Right ventricle myocardium superior (tissue), 1 donor: ENCODE measurements around the gene S100A6. TPM values are rescaled to one million over a fixed set of nuclear protein-coding genes. Genes with fewer than 3 reads are reported as not detected.
"Not testable (repeated sequence)": the region's sequence is repeated elsewhere in the genome, so short reads cannot be mapped to it uniquely, and the experiment has no call there.

ENCODE experiments used
- ATAC-seq: fragments of 200-7000 bp; cut with Tn5 transposase; one replicate; pipeline ENCODE4 v1.9.1; 2020; ENCODE audit warnings: mild to moderate bottlenecking; ENCODE audit not compliant: poor library complexity
- DNase-seq: peaks from one replicate; pipeline ENCODE4 v3.0.0-alpha.2; 2020
- intact Hi-C: fragments of 100-400 bp; cut with DNase I; formaldehyde crosslinking; loops from one replicate; pipeline ENCODE4 v1.11.2; 2022
- total RNA-seq: library from RNA; stranded (reverse); fragmentation: NEBNext Ultra II Directional; extraction: Animal tissue kit (Norgen Biotek cat#: 25700); gene quantifications from one replicate; pipeline ENCODE4 v1.2.1, GENCODE V29; 2021
- donor health status: DM: no; HTN: yes; CAD: no; lungs with severe emphysema.

The S100A6 gene
- total RNA-seq, 1 donor from 2014 or later = 260 TPM

DNA sequence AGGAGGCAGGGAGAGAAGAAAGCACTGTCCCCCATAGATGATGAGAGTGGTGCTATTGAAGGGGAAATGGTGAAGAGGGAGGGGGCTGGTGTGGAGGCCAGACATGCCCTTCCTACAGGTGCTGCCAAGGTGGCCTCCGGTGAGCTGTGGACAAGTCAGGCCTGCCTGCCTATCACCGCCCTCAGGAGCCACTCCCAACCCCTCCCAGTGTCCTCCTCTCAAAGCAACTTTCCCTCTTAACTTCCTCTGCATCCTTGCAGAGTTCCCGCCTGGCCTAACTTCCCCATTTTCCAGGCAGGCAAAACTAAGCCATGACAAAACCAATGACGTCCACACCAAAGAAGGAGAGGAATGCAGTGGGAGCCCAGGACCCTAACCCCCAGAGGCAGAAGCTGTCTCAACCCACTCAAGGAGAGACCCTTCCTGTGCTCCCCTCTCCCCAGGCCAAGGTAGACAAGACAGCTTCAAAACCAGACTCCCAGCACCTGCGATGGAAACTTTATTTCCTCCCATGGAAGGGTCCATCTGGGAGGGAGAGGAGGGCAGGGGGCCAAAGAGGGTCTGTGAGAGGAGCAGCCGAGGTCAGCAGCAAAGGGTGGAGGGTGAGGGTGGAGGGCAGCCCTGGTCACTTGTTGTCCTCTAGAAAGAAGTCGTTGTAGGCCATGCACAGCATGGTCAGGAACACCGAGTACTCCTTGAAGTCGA lies 1.0 kb upstream of the S100A6 start:
- ATAC-seq (peak; percentile 7), DNase-seq (no peak)
- intact Hi-C loops = loop anchor here (10.0 kb wide), 1 partner anchor 448 kb away; the partner anchor contains the start of gene RAB13

DNA sequence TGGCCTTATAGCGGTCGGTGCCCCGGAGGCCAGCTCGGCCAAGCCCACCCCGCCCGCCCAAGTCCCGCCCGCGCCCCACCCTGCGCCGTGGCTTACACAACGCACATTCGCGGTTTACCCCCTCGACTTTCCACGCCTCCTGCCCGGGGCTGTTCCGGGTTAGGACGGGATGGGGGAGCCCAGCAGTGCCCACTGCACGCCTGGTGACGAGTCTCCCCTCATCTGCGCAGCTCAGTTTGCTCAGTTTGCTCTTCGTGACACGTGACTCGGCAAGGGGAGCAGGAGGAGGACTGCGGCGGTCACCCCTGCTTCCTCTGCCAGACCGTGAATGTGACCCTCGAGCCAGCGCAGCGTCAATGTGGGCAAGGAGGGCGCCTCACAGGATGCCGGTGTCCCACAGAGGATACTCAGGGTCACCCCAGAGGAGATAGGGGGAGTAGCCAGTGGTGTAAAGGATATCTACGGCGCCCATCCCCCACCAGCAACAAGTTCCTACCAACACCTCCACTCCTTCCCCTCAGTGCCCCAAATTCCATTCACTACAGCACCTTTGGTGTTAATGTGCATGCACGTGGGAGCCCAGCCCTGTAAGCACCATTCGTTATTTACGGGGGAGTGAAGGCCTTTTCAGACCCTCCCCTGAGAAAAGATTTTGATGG lies 350 bp upstream of the S100A6 start:
- ATAC-seq (peak; percentile 82), DNase-seq (peak; percentile 94)
- intact Hi-C loops = loop anchor here (10.0 kb wide), 1 partner anchor 449 kb away; the partner anchor contains the start of gene RAB13

DNA sequence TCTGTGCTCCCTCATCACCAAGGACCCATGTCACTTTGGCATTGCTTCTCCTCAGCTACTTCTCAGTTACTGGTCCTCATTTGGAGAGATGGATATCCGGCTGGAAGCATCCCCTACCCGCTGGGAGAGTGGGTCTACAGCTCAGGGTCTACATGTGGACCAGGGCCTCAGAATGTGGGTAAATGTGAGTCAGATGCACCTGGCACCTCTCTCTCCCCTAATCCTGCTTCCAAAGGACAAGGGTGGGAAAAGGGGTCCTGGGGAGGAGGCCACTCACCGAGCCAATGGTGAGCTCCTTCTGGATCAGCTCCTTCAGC lies 908 bp downstream of the S100A6 start:
- no peak for DNase-seq
- intact Hi-C loops = loop anchor here (5.0 to 10.0 kb wide), 2 partner anchors 142 to 450 kb away; partner anchors contain the start of genes NPR1 and RAB13
- no peak for ATAC-seq

DNA sequence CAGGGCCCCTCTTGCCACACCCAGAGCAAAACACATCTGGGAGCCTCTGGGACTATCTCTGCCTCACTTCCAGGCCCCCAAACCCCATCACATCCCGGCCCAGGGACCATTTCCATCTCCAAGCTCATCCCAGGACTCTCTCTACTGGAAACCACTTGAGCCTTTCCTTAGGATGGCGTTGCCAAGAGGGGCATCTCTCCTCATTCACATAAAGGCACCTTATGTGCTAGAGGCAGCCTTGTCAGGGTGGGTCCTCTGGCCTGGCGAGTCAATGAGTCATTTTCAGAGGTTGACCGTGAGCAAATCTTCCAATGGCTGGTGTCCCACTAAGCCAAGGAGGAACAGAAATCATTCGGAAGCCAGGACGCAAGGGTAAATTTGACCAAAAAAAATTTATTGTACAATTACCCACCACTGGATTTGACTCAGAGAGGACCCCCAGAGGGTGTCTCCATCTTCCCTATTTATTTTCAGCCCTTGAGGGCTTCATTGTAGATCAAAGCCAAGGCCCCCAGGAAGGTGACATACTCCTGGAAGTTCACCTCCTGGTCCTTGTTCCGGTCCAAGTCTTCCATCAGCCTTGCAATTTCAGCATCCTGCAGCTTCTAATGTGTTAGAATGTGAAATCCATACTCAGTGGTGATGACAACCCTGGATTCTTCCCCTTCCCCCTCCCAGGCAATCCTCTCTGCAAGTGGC lies 1.4 kb downstream of the S100A6 start:
- intact Hi-C loops = loop anchor here (5.0 to 10.0 kb wide), 2 partner anchors 143 to 450 kb away; partner anchors contain the start of genes NPR1 and RAB13
- DNase-seq (no peak), ATAC-seq (no peak)

DNA sequence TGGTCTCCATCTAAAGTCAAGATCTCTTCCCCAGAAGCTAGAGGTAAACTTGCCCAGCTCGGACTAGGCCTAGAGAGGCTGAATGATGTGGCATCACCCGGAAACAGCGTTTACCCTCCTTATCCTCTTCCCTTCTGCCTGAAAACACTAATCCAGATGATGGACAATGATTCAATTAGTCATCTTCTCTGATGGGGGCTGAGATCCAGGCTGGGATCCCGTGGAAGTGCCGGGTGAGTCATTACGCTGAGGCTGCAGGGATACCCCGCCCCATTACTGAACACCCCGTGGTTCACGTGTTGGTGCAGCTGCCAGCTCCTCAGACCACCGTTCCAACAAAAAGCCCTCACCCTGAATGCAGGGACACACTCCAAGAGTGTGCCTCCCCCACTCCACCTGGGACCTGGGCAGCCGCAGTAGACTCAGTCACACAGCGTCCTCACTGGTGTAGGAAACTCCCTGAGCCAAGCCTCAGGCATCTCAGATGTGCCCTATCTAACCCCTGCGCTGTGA lies 2.0 kb downstream of the S100A6 start:
- DNase-seq = peak; percentile 64
- ATAC-seq = peak; percentile 20
- intact Hi-C loops = loop anchor here (2.0 to 10.0 kb wide), 3 partner anchors 35 to 451 kb away; partner anchors contain the start of genes NPR1 and RAB13

DNA sequence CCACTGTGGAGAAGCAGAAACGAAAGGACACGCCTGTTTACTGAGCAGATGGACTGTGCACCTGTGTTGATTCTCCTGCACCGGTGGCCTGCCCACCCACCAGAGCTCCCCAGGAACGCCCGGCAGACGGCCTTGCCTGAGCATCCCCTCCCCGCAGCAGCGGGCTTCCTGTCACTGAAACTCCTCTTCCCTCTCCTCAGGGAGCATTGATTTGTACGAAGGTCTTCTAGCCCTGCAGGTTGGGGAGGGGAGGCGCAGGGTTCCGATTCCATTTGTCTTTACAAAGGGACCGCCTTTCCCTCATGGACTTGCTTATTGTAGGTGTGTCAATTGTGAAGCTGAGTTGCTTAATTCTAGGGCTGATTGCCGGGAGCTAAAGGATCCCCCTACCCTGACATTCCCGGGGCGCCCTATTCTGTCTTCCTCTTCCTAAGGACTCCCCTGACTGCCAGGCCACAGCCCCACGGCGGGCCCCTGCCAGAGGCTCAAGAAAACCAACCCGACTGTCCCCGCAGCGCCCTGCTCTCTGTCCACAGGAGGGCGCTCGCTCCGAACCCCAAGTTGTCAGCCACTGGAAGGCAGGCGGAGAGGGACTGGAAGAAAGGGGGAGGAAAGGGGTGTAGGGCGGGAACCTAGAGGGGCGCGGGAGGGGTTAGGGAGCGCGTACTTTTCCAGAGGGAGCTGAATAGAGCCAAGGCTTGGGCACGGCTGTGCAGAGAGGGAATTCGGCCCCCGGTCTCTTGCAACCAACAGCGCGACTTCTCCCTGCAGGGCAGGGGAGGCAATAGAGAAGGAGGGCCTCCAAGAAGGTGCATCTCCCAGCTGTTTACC lies 2.8 kb downstream of the S100A6 start:
- peak; percentile 92 for DNase-seq
- intact Hi-C loops = loop anchor here (2.0 to 10.0 kb wide), 3 partner anchors 36 to 452 kb away; partner anchors contain the start of genes NPR1 and RAB13
- ATAC-seq = peak; percentile 56

DNA sequence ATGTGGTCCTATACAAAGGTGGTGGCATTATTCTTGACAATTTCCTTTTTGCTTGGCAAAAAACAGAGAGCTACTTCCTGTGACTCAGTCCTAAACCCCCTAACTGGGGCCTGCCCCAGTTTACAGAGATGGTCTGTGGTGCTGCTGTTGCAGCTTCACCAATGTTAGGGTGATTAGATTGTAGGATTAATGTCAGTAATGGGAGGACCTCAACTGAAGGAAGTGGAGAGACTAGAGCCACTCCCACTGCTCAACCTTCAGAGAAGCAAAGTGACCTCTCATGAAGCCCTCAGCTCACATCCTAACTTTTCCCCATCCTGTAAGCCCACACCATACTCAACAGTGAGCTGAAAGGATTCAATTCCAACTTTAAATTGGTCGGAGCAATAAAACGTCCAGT lies 3.6 kb downstream of the S100A6 start:
- intact Hi-C loops = loop anchor here (2.0 to 10.0 kb wide), 3 partner anchors 37 to 453 kb away; partner anchors contain the start of genes NPR1 and RAB13
- ATAC-seq (no peak), DNase-seq (no peak)

DNA sequence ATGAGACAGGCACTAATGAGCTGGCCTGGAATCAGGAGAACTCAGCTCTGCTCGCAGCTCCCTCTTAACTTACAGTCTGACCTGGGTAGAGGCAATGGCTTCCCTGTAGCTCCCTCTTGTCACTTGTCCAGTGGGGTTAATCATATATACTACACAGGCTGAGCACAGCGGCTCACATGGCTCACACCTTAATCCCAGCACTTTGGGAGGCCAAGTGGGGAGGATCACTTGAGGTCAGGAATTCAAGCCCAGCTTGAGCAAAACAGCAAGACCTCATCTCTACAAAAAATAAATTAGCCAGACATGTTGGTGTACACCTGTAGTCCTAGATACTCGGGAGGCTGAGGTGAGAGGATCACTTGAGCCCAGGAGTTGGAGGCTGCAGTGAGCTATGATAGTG lies 4.2 kb downstream of the S100A6 start:
- ATAC-seq = no peak
- no peak for DNase-seq
- intact Hi-C loops = loop anchor here (2.0 to 10.0 kb wide), 3 partner anchors 37 to 453 kb away; partner anchors contain the start of genes NPR1 and RAB13

DNA sequence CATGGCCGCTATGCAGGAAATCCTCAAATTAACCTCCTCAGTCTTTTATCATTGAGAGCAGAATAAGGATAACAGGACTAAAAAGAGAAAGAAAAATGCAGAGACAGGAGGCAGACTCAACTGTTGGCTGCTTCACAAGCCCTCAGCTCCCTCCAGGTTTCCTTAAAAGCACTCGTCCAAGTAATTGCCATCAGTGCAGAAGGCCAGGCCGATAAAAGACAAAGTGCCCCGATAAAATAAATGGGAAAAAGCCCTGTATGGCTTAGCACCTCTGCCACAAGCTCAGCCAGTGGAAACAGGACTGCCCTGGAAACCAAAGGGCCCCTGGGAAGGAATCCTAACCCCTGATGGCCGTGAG lies 8.1 kb downstream of the S100A6 start:
- no peak for DNase-seq
- ATAC-seq = no peak
- intact Hi-C loops = no loop called here

DNA sequence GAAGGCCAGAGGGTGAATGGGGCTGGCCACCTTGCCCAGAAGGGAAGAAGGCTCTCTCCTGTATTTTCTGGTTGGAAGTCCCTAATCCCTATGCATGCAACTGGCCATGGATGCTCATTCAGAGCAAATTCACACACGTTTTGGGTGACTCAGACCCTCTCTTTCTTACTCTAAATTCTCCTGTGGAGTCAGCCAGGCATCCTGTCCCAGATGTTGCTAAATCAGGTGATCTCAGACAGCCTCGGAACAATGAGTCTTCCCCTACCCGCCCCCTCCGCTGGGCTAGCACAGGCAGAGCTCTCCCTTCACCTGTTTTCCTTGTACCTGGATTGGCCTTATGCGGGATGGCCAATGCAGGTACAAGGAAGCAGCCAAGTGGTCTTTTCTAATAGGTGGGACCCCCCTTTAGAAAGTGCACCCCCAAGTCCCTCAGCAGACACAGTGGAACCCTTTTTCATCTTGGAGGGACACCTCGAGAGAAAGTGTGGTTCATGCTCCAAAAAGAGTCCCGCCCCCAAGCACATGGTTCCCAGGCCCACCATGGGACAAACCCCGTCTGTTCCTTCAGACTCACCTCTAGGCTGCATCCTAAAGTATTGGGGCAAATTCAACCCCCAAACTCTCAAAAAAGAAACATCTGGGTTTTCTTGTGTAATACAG lies 8.6 kb downstream of the S100A6 start:
- ATAC-seq (no peak), DNase-seq (no peak)
- intact Hi-C loops = no loop called here

DNA sequence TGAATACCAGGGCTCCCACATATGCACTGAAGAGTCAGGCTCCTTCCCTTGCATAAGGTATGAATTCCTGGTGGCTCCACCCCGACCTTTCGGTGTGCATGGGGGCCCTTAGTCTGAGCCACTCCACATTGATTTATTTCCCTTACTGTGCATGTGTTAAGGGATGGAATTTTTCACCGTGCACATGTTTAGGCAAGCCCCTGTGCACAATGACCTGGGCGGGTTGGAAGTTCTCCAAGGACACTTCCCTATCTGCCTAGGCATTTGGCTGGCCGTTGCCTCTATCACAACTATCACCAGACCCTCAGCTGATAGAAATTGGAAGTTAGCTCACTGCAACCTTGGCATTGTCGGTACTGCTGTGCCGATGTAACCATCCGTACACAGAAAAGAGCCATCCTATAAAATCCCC lies 9.7 kb downstream of the S100A6 start:
- ATAC-seq (peak; percentile 67), DNase-seq (no peak)
- intact Hi-C loops = no loop called here

DNA sequence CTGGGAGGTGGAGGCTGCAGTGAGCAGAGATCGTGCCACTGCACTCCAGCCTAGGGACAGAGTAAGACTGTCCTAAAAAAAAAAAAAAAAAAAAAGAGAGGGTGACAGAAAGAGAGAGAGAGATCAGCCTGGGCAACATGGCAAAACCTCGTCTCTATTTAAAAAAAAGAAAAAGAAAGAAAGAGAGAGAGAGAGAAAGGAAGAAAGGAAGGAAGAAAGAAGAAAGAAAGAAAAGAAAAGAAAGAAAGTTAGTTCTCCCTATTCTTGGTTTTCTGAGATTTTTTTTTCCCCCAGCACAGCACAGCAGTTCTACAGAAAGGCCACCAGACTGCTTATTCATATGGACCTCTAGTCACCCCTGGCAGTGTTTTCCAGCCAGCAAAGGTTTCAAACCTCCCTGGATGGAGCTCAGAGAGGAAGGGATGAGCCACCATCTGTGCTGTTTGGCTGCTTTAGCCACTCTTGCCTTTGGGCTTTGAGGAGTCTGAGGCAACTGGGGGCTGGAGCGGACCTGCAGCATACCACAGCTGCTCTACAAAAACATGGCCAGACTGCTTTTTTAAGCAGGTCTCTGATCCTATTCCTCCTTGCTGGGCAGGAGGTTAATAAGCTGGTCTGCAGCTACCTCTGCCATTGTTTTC lies 10.6 kb downstream of the S100A6 start:
- no peak for DNase-seq

DNA sequence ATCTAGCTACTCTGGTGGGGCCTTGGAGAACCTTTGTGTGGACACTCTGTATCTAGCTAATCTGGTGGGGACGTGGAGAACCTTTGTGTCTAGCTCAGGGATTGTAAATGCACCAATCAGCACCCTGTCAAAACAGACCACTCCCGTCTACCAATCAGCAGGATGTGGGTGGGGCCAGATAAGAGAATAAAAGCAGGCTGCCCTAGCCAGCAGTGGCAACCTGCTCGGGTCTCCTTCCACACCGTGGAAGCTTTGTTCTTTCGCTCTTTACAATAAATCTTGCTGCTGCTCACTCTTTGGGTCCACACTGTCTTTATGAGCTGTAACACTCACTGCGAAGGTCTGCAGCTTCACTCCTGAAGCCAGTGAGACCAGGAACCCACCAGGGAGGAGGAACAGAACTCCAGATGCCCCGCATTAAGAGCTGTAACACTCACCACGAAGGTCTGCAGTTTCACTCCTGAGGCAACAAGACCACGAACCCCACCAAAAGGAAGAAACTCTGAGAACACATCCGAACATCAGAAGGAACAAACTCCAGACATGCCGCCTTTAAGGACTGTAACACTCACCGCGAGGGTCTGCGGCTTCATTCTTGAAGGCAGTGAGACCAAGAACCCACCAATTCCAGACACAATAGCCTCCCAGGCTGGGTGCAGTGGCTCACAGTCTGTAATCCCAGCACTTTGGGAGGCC lies 13.3 kb downstream of the S100A6 start:
- DNase-seq, intact Hi-C loops, ATAC-seq: not testable (repeated sequence)

More for the DNA sequence above, 10.6 kb downstream of the S100A6 start:
- peak; percentile 55 for ATAC-seq
- intact Hi-C loops = no loop called here

DNA sequence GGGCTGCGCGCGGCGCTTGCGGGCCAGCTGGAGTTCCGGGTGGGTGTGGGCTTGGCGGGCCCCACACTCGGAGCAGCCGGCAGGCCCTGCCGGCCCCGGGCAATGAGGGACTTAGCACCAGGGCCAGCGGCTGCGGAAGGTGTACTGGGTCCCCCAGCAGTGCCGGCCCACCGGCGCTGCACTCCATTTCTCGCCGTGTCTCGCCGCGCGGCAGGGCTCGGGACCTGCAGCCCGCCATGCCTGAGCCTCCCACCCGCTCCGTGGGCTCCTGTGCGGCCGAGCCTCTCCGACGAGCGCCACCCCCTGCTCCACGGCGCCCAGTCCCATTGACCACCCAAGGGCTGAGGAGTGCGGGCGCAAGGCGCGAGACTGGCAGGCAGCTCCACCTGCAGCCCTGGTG lies 14.0 kb downstream of the S100A6 start:
- intact Hi-C loops, ATAC-seq, DNase-seq: not testable (repeated sequence)

DNA sequence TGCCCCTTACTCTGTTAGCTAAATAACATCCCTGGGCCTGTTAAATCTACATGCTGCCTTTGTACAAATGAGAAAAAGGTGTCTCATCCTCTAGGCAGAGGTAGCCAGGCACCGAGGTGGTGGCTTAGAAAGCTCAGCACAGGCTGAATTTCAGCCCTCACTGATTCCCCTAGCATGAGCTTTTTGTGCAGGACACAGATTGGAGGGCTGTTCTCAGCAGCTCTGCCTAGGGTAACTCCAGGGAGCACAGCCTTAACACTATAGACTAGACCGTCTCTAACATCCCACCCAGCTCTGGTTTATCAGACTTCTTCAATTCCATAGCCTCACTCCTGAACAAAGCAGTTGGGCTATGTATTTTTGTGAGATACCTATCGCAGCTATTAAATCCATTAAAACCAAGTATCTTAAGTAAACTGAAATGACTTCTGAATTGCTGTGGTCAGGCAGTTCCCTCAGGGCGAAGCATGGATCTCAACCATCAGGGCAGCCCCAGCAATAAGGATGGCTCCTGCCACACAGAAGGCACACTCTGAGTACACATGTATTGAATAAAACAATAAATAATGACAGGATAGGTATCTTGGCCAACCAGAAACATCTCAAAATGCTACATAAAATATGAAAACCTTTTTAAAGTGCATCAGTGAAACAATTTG lies 14.8 kb downstream of the S100A6 start:
- intact Hi-C loops = no loop called here
- DNase-seq (no peak), ATAC-seq (no peak)

DNA sequence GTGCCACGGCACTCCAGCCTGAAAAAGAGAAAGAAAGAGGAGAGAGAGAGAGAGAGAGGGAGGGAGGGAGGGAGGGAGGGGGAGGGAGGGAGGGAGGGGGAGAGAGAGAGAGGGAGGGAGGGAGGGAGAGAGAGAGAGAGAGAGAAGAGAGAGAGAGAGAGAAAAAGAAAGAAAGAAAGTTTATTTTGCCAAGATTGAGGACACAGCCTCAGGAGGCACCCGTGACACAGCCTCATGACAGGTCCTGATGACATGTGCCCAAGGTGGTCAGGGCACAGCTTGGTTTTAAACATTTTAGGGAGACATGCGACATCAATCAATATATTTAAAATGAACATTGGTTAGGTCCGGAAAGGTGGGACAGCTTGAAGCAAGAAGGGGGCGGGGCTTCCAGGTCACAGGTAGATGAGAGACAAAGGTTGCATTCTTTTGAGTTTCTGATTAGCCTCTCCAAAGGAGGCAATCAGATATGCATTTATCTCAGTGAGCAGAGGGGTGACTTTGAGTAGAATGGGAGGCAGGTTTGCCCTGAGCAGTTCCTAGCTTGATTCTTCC lies 15.6 kb downstream of the S100A6 start:
- intact Hi-C loops, DNase-seq, ATAC-seq: not testable (repeated sequence)
